HT1080 (cell line): Measurements from ENCODE around the gene LRRC43. TPM values are rescaled to one million over a fixed set of nuclear protein-coding genes. Genes with fewer than 3 reads are reported as not detected.

Experiments
- DNase-seq: peaks from one replicate; pipeline ENCODE4 v3.0.0-alpha.2; 2015; ENCODE audit warnings: low read depth
- polyA plus RNA-seq, 2 experiments: library from polyadenylated mRNA; depleted of rRNA; stranded (reverse); fragments of >200 nt; gene quantifications; 2 replicates each; pipeline ENCODE4 v1.2.3, GENCODE V29; 2015
- total RNA-seq: library from RNA; depleted of rRNA; stranded (reverse); fragments of >200 nt; shearing (Covaris generic); gene quantifications from 2 replicates; pipeline ENCODE4 v1.2.3, GENCODE V29; 2014; rRNA removed

LRRC43 gene, protein sequence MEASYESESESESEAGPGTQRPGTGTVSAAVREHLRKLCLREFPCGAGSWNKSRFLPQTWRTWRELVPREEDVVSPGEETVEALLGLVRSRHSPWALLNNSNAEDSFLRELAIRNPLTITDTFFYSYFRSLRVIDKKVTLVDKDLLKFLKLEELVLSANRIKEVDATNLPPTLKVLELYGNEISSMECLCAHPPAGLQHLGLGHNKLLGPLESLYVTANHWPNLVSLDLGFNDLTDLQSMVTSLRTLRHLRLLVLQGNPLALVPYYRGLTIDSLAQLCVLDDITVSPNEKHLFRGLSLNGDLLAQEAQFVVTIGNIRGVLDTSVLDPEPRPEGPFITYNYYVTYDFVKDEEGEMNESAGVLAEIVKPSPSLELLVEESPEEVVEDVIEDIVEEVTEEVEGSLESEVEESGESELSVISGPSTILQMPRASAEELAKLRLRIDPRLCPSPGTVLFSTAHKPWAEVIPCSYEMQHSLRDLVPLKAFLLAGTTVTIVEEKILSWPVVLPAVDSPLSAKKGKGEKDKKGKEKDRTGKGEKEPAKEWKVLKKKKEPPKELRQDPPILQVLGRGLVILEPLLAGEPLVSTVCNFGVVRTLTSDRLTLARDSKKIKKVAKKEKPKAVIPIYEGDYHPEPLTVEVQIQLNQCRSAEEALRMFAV
- total RNA-seq = not detected in 2 replicates
- polyA plus RNA-seq (2015; cell fraction: cytosol; rRNA removed) = not detected in 2 replicates
- polyA plus RNA-seq (2015; cell fraction: nucleus; rRNA removed) = not detected in 2 replicates

DNA sequence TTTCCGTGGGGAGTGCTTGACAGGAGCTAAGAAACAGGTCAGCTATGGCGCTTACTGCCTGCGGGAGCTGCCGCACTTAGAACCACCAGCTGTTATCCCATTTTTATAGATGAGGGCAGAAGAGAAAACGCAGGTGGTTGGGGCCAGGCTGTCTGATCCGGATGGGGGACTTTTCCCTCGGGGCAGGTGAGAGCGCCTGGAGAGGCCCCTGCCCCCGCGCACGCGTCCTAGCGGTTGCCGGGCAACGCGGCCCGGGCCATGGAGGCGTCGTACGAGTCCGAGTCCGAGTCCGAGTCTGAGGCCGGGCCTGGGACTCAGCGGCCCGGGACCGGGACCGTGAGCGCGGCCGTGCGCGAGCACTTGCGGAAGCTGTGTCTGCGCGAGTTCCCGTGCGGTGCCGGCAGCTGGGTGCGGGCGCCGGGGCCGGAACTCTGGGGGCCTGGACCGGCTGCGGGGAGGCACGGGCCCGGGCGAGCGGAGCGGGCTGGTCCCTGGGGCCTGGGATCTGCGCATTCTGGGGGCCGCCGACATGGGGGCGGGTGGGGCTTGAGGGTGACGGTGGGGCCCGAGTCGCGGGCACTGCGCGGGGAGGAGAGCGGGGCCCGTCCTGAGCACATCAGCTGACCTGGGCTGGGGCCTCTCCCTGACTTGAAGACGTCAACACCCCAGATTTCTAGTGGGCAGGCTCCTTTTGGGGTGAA is at the start of gene LRRC43:
TSS of gene LRRC43 (plus strand) at position 237 of the 701 bp plus-strand sequence. CDS start at position 259, 22 bp downstream.
- DNase-seq = no peak

- no peak for DNase-seq
Observed at GRCh38 chr12:122133192-122133950, 49.6 kb upstream of the LRRC43 start.

- no peak for DNase-seq
Observed at GRCh38 chr12:122135437-122136031, 47.4 kb upstream of the LRRC43 start.

DNA sequence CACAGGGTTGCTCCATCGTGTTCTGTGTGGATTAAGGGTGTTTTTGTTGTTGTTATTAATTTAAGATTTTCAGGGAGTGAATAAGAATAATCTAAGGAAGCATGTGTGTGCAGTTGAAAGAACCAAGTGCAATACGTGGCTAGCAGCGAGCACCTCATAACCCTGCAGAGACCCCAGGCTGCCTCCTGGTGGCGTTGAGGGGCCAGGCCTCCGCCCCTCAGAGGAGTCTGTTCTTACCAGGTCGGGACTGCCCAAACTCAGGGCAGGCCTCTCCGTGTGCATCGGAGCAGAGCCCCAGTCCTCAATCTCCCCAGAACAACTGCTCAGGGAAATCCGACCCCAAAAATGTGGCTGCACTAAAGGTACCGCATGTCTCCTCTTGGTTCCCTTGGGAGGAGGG is 45.7 kb upstream of the LRRC43 start:
- no peak for DNase-seq

DNA sequence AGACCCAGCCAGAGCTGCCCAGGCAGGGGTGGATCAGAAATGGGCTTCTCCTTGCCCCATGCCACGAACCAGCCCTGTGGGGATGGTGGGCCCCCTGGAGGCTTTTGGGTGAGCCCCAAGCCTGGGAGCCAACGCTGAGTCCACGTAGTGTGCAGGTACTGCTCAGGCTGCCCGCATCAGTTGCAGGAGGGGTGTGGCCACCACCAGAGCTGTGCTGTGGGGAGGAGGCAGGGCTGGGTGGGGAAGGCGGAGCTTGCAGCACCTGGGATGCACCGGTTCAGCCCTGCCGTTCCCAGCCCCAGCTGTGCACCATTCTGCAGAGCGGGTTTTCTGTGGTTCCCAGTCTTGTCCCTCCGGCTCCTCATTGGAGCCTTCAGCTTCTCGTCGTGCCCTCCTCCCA is 45.2 kb upstream of the LRRC43 start:
- DNase-seq = no peak

- DNase-seq = no peak
Observed at GRCh38 chr12:122138181-122138580, 44.7 kb upstream of the LRRC43 start.

- DNase-seq = no peak
Observed at GRCh38 chr12:122138616-122139015, 44.3 kb upstream of the LRRC43 start.

DNA sequence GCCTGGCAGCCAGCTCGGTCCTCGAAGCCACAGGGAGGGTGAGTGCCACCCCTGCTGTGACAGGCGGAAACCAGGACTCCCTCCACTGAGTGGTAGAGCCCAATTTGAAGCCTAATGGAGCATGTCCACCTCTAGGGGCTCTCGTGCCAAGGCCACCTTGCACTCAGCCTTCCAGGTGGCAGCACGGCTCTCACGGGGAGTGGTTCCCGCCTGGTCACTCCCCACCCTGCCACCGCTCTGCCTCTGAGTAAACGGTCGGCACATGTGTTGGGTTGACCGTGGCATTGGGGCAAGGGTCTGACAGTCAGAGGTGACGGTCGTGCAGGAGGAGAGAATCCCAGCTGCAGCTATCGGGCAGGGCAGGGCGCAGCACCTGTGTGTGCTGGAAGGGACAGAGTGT is 43.7 kb upstream of the LRRC43 start:
- DNase-seq = no peak

GRCh38 chr12:122139941-122140340 is 43.0 kb upstream of the LRRC43 start:
- no peak for DNase-seq

- DNase-seq = no peak
Observed at GRCh38 chr12:122140467-122141257, 42.3 kb upstream of the LRRC43 start.

- no peak for DNase-seq
Observed at GRCh38 chr12:122141911-122142725, 40.8 kb upstream of the LRRC43 start.

DNA sequence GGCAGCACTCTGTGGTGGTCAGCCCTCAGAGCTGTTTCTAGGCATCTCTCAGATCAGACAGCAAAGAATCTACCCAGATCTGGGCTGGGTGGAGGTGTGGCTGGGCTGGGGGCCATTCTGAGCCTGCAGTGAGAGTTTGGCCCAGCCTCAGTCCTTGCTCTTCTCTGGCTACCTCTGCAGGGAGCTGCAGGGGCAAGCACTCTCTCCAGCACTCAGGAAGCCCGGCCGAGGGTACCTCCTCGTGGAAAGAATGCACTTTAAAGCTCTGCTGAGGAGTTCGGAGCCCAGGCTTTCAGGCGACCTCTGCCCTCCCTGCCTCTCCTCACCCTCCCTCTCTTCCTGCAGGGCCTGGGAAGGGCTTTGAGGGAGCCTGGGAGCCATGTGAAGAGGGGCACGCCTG is 40.1 kb upstream of the LRRC43 start:
- no peak for DNase-seq

DNA sequence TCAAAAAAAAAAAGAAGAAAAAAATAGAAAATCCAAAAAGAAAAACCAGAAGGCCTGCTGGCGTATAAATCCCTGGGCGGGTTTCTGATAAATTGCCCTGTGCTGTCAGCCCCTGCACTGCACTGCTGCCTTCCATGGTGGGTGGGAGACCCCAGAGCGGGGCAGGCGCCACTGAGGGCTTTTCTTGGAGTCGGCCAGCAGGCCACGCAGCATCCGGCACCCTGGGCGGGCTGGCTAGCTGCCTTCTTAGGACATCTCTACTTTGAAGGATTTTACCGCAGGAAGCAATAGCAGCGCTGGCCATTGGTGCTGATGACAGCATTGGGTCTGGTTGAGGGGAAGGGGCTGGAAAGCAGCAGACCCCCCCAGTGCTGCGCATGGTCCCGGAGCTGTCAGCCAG is 38.0 kb upstream of the LRRC43 start:
- no peak for DNase-seq

DNA sequence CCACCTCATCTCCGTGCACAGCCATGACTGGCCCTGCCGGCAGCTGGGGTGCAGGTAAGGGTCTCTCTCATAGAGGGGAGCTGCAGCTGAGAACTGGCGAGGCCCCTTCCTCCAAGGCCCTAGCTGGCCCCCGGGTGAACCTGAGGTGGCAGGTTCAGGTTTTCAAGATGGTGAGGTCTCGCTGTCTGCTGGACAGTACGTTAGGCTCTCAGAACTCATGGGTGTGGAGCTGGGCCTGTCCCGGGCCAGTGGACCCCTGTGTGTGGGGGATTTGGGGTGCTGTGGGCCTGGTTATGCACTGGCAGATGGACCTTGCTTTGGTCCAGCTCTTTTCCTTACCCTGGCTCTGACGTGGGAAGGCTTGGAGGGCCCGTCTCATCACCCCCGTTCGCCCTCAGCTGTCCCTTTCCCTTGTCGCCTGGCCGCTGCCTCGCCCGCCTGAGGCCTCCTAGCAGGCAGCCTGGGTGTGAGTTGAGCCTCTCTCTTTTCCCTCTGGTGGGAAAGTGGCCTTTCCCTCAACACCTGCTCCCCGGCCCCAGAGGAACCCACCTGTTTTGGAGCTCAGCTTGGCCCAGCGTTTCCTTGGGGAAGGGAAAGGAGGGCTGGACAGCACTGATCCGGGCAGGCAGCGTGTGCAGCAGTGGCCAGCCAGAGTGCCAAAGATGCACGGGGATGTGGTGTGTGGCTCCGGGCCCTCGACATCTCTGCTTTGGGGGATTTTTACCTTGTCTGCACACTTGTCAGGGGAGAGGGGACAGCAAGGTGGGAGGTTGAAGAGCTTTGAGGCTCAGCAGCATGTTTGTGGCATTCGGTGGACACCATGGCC is 37.2 kb upstream of the LRRC43 start:
- no peak for DNase-seq

DNA sequence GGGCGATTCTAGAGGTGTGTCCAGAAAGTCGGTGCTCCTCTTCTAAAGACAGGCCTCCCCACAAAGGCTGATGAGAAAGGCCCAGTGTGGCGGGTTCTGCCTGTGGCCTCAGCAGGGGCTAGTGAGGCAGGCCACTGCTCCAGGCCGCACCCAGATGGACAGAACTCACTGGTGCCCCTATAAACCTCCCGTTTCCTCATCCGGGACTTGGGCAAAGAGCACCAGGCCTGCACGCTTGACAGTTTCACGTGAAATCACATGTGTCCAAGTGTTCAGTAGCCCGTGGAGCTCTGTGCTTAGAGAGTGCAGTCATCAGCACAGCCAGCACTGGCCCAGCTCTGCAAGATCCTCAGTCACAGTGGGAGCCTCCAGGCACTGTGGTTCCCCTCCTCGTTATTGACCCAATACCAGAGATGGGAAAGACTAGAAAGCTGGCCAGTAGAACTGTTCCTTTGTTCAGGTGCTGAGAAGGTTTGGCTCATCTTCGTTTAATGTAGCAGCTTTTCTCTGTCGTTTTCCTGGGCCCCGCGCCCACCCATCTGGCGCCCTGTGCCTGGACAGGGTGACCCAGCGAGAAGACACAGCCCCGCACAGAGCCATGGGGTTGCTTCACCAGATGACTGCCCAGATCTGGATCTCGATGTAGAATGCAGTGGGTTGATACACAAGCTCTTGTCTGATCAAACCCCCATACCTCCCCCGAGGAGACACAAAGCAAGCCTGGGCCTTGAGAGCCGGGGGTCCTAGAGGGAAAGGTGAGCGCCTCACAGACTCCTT is 35.2 kb upstream of the LRRC43 start:
- no peak for DNase-seq

- DNase-seq = no peak
Observed at GRCh38 chr12:122148657-122149056, 34.3 kb upstream of the LRRC43 start.

- no peak for DNase-seq
Observed at GRCh38 chr12:122150127-122150681, 32.7 kb upstream of the LRRC43 start.
